Common myeloid progenitor, CD34-positive (primary cell): ENCODE measurements around the gene GNLY.
"Not testable (repeated sequence)": the region's sequence is repeated elsewhere in the genome, so short reads cannot be mapped to it uniquely, and the experiment has no call there.

ENCODE experiments used
- CTCF ChIA-PET: fragments of 350-600 bp; sonication (Branson Sonifier 250); formaldehyde crosslinking; loops from one replicate; lab custom pipeline; 2021; ENCODE audit warnings: antibody characterized with exemption; lab: Charles Lee
- POLR2A ChIA-PET: fragments of 350-600 bp; sonication (Branson Sonifier 250); formaldehyde crosslinking; loops from one replicate; lab custom pipeline; 2021; ENCODE audit warnings: antibody characterized with exemption; lab: Charles Lee
- DNase-seq, 3 donors: peaks; one replicate each; pipeline versions ENCODE4 v3.0.0 to v3.0.0-alpha.2; 2013
- H3K27ac ChIP-seq, 2 experiments: 1 replicate in 1 of 2; 2 replicates in 1 of 2; pipeline ENCODE4 v1.7.0; 2013; ENCODE audit warnings: inconsistent platforms in 2 of 2, low read length in 2 of 2, mild to moderate bottlenecking in 2 of 2, low read depth in 1 of 2, moderate library complexity in 1 of 2; ENCODE audit not compliant: severe bottlenecking in 2 of 2, insufficient read depth in 1 of 2, poor library complexity in 1 of 2
- H3K27me3 ChIP-seq, 5 experiments: replicated peaks in 2 of 5; 1 replicate in 3 of 5; 2 replicates in 2 of 5; pipeline versions ENCODE4 v1.6.1 to v1.7.0; 2013; ENCODE audit warnings: low read length in 4 of 5, mild to moderate bottlenecking in 2 of 5, moderate library complexity in 2 of 5, inconsistent platforms in 1 of 5; ENCODE audit not compliant: insufficient read depth in 5 of 5, control insufficient read depth in 4 of 5
- H3K36me3 ChIP-seq, 4 experiments: 1 replicate in 2 of 4; 2 replicates in 2 of 4; pipeline versions ENCODE4 v1.6.1 to v1.7.0; 2013; ENCODE audit warnings: low read length in 3 of 4, control low read depth in 1 of 4, mild to moderate bottlenecking in 1 of 4; ENCODE audit not compliant: control insufficient read depth in 4 of 4, insufficient read depth in 4 of 4
- H3K4me1 ChIP-seq, 4 experiments: 1 replicate in 3 of 4; 2 replicates in 1 of 4; pipeline versions ENCODE4 v1.6.1 to v1.7.1; 2013; ENCODE audit warnings: low read length in 3 of 4, mild to moderate bottlenecking in 3 of 4, control low read depth in 1 of 4, inconsistent platforms in 1 of 4, moderate library complexity in 1 of 4; ENCODE audit not compliant: control insufficient read depth in 4 of 4, insufficient read depth in 4 of 4; ENCODE audit errors: control extremely low read depth in 1 of 4
- H3K4me3 ChIP-seq, 7 experiments: 1 replicate in 4 of 7; 2 replicates in 3 of 7; pipeline versions ENCODE4 v1.5.1 to v1.7.0; 2013; ENCODE audit warnings: mild to moderate bottlenecking in 7 of 7, low read length in 6 of 7, moderate library complexity in 6 of 7, inconsistent platforms in 2 of 7, low read depth in 2 of 7, control low read depth in 1 of 7; ENCODE audit not compliant: insufficient read depth in 4 of 7, control insufficient read depth in 1 of 7; ENCODE audit errors: extremely low read depth in 1 of 7
- H3K9me3 ChIP-seq, 5 experiments: 1 replicate in 4 of 5; 2 replicates in 1 of 5; pipeline versions ENCODE4 v1.6.1 to v1.7.1; 2013; ENCODE audit warnings: low read length in 4 of 5, mild to moderate bottlenecking in 2 of 5, inconsistent platforms in 1 of 5, low read depth in 1 of 5, moderate library complexity in 1 of 5; ENCODE audit not compliant: control insufficient read depth in 4 of 5, insufficient read depth in 2 of 5; ENCODE audit errors: control extremely low read depth in 1 of 5
- WGBS: methylation state at CpG from one replicate; pipeline ENCODE4 v1.1.5; 2013; ENCODE audit not compliant: insufficient coverage; 5-methylcytosine and 5-hydroxymethylcytosine counted together

GNLY gene

DNA sequence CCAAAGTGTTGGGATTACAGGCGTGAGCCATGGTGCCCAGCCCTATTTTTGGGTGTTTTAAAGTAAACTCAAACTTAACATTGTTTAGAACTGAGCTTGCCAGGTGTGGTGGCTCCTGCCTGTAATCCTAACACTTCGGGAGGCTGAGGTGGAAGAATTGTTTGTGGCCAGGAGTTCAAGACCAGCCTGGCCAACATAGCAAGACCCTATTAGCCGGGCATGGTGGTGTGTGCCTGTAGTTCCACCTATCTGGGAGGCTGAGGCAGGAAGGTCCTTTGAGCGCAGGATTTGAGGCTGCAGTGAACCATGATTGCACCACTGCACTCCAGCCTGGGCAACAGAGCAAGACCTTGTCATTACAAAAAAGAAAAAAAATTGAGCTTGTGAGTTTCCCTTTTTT, 43.7 kb upstream of the GNLY start:
- Histone ChIP-seq H3K4me3 (no peak overlapping the region), H3K27me3 (no peaks in the 10 kb centered on the region), H3K27ac (no peak overlapping the region), H3K9me3 (no peaks in the 10 kb centered on the region), H3K36me3 (peaks cover 26 to 68% (median 49%) of the 10 kb centered on the region in 4 experiments), H3K4me1 (peaks cover 0 to 4% (median 0%) of the 10 kb centered on the region in 4 experiments)
- CTCF ChIA-PET = interaction anchor here (0.6 to 3.3 kb wide), 10 partner anchors 9 to 170 kb away, joined by 3 to 21 read pairs (median 4); no protein-coding TSS in a partner anchor
- DNase-seq = no peak
- POLR2A ChIA-PET = no interaction called here
- 95% methylated on average over 4 of the region's 4 CpGs for WGBS

DNA sequence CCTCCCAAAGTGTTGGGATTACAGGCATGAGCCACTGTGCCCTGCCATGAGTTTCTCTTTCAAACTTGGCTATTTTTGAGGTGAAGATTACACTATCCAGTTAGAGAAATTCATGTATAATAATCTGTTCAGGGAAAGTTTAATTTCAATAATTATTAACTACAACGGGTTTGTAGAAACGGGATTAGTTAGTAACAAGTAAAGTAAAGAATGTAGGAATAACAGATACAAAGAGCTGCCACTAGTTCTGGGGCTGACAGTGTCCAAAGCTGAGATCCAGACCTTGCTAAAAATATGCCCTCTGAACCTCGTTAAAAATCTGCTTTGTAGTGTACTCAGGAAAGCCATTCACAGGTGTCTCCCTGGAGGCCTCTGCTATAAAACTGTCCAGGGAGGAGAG, 43.1 kb upstream of the GNLY start:
- ChIA-PET CTCF (interaction anchor here (1.0 to 3.3 kb wide), 6 partner anchors 8 to 169 kb away, joined by 3 to 21 read pairs (median 7); no protein-coding TSS in a partner anchor), POLR2A (no interaction called here)
- Histone ChIP-seq H3K4me1 (peaks cover 0 to 4% (median 0%) of the 10 kb centered on the region in 4 experiments), H3K4me3 (no peak overlapping the region), H3K9me3 (no peaks in the 10 kb centered on the region), H3K36me3 (peaks cover 28 to 65% (median 46%) of the 10 kb centered on the region in 4 experiments), H3K27ac (no peak overlapping the region), H3K27me3 (no peaks in the 10 kb centered on the region)
- DNase-seq = no peak
- WGBS = 93% methylated on average over 1 of the region's 3 CpGs

DNA sequence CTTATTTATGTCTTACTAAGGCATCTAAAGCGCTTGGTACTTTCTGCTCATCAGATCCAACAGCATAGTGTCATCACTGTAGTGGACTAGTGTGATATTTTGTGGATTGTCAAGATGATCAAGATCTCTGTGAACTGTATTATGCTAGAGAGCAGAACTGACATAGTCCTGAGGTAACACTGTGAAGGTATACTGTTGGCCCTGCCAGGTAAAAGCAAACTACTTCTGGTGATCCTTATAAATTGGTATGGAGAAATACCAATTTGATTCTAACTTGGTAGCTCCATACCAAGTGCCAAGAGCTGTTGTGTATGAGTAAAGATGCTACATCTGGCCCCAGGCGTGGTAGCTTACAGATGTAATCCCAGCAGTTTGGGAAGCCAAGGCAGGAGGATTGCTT, 42.1 kb upstream of the GNLY start:
- Histone ChIP-seq H3K4me1 (peaks cover 0 to 4% (median 0%) of the 10 kb centered on the region in 4 experiments), H3K27ac (no peak overlapping the region), H3K27me3 (no peaks in the 10 kb centered on the region), H3K9me3 (no peaks in the 10 kb centered on the region), H3K4me3 (no peak overlapping the region), H3K36me3 (peaks cover 24 to 58% (median 40%) of the 10 kb centered on the region in 4 experiments)
- WGBS = 83% methylated on average over 2 of the region's 2 CpGs
- CTCF ChIA-PET = interaction anchor here (1.0 to 3.2 kb wide), 3 partner anchors 10 to 15 kb away, joined by 3 to 17 read pairs (median 5); no protein-coding TSS in a partner anchor
- POLR2A ChIA-PET = no interaction called here
- DNase-seq = no peak

DNA sequence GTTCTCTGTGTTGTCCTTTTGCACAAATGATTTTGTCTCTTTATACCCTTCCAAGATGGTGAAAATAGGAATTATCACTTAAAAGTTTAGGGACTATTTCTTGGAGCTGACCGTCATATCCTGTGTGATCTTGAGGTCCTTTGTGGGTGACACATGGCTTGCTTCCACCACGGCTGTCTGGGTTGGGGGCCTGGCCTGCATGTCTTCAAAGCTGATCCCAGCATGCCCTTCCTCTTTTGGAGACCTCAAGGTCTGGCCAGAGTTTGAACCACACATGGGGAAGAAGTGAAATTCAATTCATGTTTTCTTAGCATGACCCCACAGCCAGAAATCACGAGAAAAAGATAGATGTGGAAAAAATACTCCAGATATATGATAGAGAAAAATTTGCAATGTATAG, 40.2 kb upstream of the GNLY start:
- Histone ChIP-seq H3K27ac (no peak overlapping the region), H3K4me3 (no peak overlapping the region), H3K4me1 (peaks cover 0 to 4% (median 0%) of the 10 kb centered on the region in 4 experiments), H3K36me3 (peaks cover 10 to 45% (median 27%) of the 10 kb centered on the region in 4 experiments), H3K9me3 (no peaks in the 10 kb centered on the region), H3K27me3 (no peaks in the 10 kb centered on the region)
- WGBS = no CpG with 5 or more reads among the region's 3 CpGs
- POLR2A ChIA-PET = no interaction called here
- CTCF ChIA-PET = interaction anchor here (1.3 to 1.6 kb wide), 3 partner anchors 58 to 89 kb away, joined by 3 read pairs; no protein-coding TSS in a partner anchor
- no peak for DNase-seq

DNA sequence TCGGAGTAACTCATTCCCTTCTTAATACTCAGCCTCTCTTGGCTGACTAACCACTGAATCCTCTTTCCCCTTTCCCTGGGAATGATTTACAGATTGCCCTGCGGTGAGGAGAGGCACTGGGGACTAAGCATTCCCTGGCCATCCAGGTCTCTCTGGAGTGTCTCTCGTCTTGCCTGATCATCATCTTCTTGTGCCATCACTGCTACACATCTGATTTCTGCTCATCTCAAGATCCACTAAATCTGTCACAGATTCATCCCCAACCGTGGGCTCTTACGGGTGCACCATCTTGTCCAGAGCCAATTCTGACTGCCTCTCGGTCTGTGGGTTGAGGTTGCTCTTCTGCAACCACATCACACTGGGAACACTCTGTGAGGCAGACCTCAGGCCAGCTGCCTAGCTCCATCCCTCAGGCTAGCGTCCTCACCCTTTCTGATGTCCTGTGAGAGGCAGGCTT, 38.2 kb upstream of the GNLY start:
- peaks cover 3 to 37% (median 14%) of the 10 kb centered on the region in 4 experiments for H3K36me3 ChIP-seq
- no peak overlapping the region for H3K4me3 ChIP-seq
- H3K27me3 ChIP-seq = no peaks in the 10 kb centered on the region
- ChIA-PET CTCF (interaction anchor here (0.8 to 2.1 kb wide), 3 partner anchors 12 to 23 kb away, joined by 3 to 10 read pairs (median 3); no protein-coding TSS in a partner anchor), POLR2A (interaction anchor here (0.6 kb wide), 1 partner anchor 152 kb away, joined by 4 read pairs; no protein-coding TSS in a partner anchor)
- H3K4me1 ChIP-seq = peaks cover 0 to 5% (median 4%) of the 10 kb centered on the region in 4 experiments
- WGBS = 98% methylated on average over 5 of the region's 7 CpGs
- no peaks in the 10 kb centered on the region for H3K9me3 ChIP-seq
- H3K27ac ChIP-seq = no peak overlapping the region
- no peak for DNase-seq

DNA sequence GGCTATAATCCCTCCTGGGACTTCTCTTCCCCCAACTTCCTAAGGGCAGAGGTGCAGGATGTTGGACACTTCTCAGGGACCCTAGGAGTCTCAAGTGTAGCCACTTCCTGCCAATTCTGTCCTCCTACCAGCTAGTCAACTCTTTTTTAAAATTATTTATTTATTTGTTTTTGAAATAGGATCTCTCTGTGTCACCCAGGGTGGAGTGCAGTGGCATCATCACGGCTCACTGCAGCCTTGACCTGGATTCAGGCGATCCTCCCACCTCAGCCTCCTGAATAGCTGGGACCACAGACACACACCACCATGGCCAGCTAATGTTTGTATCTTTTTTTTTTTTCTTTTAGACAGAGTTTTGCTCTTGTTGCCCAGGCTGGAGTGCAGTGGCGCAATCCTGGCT, 37.7 kb upstream of the GNLY start:
- H3K27ac ChIP-seq = no peak overlapping the region
- H3K36me3 ChIP-seq = peaks cover 2 to 32% (median 10%) of the 10 kb centered on the region in 4 experiments
- ChIA-PET CTCF (interaction anchor here (1.1 to 2.1 kb wide), 4 partner anchors 7 to 58 kb away, joined by 3 to 10 read pairs (median 6); no protein-coding TSS in a partner anchor), POLR2A (interaction anchor here (0.6 kb wide), 1 partner anchor 151 kb away, joined by 4 read pairs; no protein-coding TSS in a partner anchor)
- no peak overlapping the region for H3K4me3 ChIP-seq
- H3K27me3 ChIP-seq = no peaks in the 10 kb centered on the region
- DNase-seq = no peak
- no peaks in the 10 kb centered on the region for H3K9me3 ChIP-seq
- peaks cover 0 to 9% (median 4%) of the 10 kb centered on the region in 4 experiments for H3K4me1 ChIP-seq
- WGBS = no CpG with 5 or more reads among the region's 3 CpGs

DNA sequence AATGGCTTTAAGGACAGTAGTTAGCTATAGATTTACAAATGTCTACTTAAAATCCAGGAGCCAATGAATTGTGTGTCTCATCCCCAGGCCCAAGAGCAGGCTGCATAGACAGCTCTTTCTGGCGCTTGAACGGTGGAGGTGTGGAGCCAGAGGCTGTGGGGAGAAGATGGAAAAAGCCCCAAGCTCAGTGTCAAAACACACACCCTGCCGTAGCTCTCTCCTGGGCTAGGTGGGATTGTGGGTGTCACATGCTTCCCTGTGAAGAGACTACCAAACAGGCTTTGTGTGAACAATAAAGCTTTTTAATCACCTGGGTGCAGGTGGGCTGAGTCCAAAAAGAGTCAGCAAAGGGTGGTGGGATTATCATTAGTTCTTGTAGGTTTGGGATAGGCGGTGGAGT, 36.8 kb upstream of the GNLY start:
- CTCF ChIA-PET = interaction anchor here (0.7 to 3.8 kb wide), 5 partner anchors 8 to 57 kb away, joined by 3 to 23 read pairs (median 9); no protein-coding TSS in a partner anchor
- H3K27me3 ChIP-seq, POLR2A ChIA-PET, DNase-seq, H3K4me3 ChIP-seq, H3K9me3 ChIP-seq, H3K27ac ChIP-seq: not testable (repeated sequence)
- peaks cover 2 to 25% (median 7%) of the 10 kb centered on the region in 4 experiments for H3K36me3 ChIP-seq
- peaks cover 0 to 13% (median 4%) of the 10 kb centered on the region in 4 experiments for H3K4me1 ChIP-seq
- WGBS = 100% methylated on average over 2 of the region's 4 CpGs
